Activated T-cell treated with anti-CD3 and anti-CD28 coated beads, Interleukin-2, amount 50 U/mL, for 72 hours (primary cell): ENCODE results near the gene DPYD. TPM values are rescaled to one million over a fixed set of nuclear protein-coding genes. Genes with fewer than 3 reads are reported as not detected.

ENCODE experiments used
- ATAC-seq, 2 donors: fragments of 150-1000 bp; cut with Tn5 transposase; replicated peaks in 1 of 2; 2 replicates each; pipeline ENCODE4 v1.10.0; 2021; ENCODE audit warnings: moderate library complexity in 2 of 2, mild to moderate bottlenecking in 1 of 2
- DNase-seq, 2 donors: peaks; one replicate each; pipeline ENCODE4 v3.0.0; 2021 to 2022; ENCODE audit warnings: mixed read lengths in 1 of 2
- H3K27ac Mint-ChIP-seq: one replicate; pipeline ENCODE4 v1.8.0; 2022; ENCODE audit warnings: mild to moderate bottlenecking, moderate library complexity, mixed read lengths
- H3K27me3 Mint-ChIP-seq: one replicate; pipeline ENCODE4 v1.8.0; 2022; ENCODE audit warnings: low read depth, mixed read lengths
- H3K36me3 Mint-ChIP-seq, 2 donors: one replicate each; pipeline ENCODE4 v1.8.0; 2022; ENCODE audit warnings: mixed read lengths in 2 of 2, mild to moderate bottlenecking in 1 of 2; ENCODE audit not compliant: insufficient read depth in 2 of 2
- H3K4me1 Mint-ChIP-seq: one replicate; pipeline ENCODE4 v1.8.0; 2022; ENCODE audit warnings: low read depth, mixed read lengths
- H3K4me3 Mint-ChIP-seq, 2 donors: one replicate each; pipeline ENCODE4 v1.8.0; 2022; ENCODE audit warnings: mild to moderate bottlenecking in 2 of 2, mixed read lengths in 2 of 2, moderate library complexity in 2 of 2
- H3K9me3 Mint-ChIP-seq, 2 donors: one replicate each; pipeline ENCODE4 v1.8.0; 2022; ENCODE audit warnings: mixed read lengths in 2 of 2
- total RNA-seq, 2 donors: library from RNA; stranded (reverse); gene quantifications; one replicate each; pipeline ENCODE4 v1.2.3, GENCODE V29; 2022

The DPYD gene
- total RNA-seq, 2 donors from 2014 or later = 13.4 to 18.2 TPM

- H3K9me3 Mint-ChIP-seq = no peaks in the 10 kb centered on the region
- ATAC-seq = no peak
- H3K27me3 Mint-ChIP-seq = no peaks in the 10 kb centered on the region
- H3K36me3 Mint-ChIP-seq = no peaks in the 10 kb centered on the region
- no peak for DNase-seq
- no peak overlapping the region for H3K4me3 Mint-ChIP-seq
- no peaks in the 10 kb centered on the region for H3K4me1 Mint-ChIP-seq
- H3K27ac Mint-ChIP-seq = no peak overlapping the region
Measured at GRCh38 chr1:97202481-97203380, 718.1 kb downstream of the DPYD start.

DNA sequence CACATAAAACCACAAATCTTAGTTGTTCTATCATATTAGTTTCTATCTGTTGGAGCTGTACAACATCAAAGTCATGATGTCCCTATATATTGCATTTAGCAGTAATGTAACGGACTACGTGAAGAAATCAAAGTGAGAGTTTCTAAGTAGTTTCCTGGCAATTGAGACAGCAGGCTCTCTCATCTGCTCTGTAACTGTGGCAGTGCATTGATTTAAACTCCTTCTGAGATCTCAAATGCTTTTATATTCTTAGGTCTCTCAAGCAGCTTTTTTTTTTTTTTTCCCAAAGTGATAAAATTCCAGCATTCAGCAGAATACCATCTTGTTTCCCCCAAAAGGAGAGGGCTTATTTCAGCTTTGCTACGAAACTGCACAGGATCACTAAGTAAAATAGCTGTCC, 719.2 kb downstream of the DPYD start:
- no peak for ATAC-seq
- Mint-ChIP-seq H3K4me1 (no peaks in the 10 kb centered on the region), H3K27me3 (no peaks in the 10 kb centered on the region), H3K9me3 (no peaks in the 10 kb centered on the region), H3K27ac (no peak overlapping the region), H3K36me3 (no peaks in the 10 kb centered on the region), H3K4me3 (no peak overlapping the region)
- no peak for DNase-seq

DNA sequence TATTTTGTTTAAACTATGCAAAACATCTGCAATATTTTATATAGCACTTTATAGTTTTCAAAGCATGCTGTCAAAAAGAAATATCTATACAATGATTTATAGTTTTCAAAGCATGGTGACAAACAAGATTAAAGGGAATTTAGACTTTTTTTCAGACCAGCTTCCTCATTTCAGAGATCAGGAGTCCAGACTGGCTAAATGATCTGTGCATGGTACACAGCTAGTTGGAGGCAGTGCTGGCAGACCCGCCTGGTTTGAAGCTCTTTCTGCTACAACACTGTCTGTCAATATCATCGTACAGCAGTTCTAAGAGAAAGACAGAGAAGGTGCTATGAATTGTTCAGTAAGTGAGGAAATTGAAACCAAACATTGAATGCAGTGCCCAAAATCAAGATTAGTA, 720.2 kb downstream of the DPYD start:
- no peak overlapping the region for H3K4me3 Mint-ChIP-seq
- H3K36me3 Mint-ChIP-seq = no peaks in the 10 kb centered on the region
- no peak for ATAC-seq
- no peaks in the 10 kb centered on the region for H3K9me3 Mint-ChIP-seq
- no peaks in the 10 kb centered on the region for H3K4me1 Mint-ChIP-seq
- no peak overlapping the region for H3K27ac Mint-ChIP-seq
- no peaks in the 10 kb centered on the region for H3K27me3 Mint-ChIP-seq
- DNase-seq = no peak

GRCh38 chr1:97196825-97197516, 723.9 kb downstream of the DPYD start:
- H3K4me3 Mint-ChIP-seq = no peak overlapping the region
- no peak for DNase-seq
- H3K27ac Mint-ChIP-seq = no peak overlapping the region
- no peaks in the 10 kb centered on the region for H3K27me3 Mint-ChIP-seq
- H3K36me3 Mint-ChIP-seq = no peaks in the 10 kb centered on the region
- no peak for ATAC-seq
- H3K4me1 Mint-ChIP-seq = no peaks in the 10 kb centered on the region
- no peaks in the 10 kb centered on the region for H3K9me3 Mint-ChIP-seq

DNA sequence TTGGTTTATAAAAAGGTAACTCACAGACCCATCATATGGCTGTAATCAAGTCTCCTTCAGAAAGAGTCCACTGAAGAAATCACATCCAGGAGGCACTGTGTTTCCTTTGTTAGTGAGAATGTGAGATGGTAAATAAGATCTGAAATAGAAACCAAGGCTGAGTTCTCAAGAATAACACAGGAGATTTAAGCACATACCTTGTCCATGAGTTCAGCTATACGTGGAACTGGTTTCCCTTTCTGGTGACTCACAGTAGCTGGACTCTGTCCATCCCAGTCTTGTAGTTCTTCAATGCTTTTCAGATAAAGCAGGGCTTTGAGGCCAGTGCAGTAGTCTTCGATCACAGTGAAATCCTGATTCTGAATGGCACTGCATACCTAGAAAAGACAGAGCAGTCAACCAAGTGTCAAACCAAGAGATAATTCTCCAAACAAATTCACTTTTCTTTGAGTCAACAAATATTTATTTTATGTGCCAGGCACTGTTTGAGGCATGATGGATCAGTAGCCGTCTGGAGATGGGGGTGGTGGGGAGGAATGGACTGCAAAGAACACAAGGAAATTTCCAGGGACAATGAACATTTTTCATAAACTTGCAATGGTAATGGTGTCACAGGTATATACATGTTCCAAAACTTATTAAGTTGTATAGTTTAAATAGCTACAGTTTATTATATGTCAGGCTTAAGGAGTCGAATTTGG, 727.8 kb downstream of the DPYD start:
- DNase-seq (no peak), ATAC-seq (no peak)
- no peaks in the 10 kb centered on the region for H3K4me1 Mint-ChIP-seq
- no peaks in the 10 kb centered on the region for H3K36me3 Mint-ChIP-seq
- no peaks in the 10 kb centered on the region for H3K9me3 Mint-ChIP-seq
- H3K27me3 Mint-ChIP-seq = no peaks in the 10 kb centered on the region
- H3K27ac Mint-ChIP-seq = no peak overlapping the region
- no peak overlapping the region for H3K4me3 Mint-ChIP-seq

DNA sequence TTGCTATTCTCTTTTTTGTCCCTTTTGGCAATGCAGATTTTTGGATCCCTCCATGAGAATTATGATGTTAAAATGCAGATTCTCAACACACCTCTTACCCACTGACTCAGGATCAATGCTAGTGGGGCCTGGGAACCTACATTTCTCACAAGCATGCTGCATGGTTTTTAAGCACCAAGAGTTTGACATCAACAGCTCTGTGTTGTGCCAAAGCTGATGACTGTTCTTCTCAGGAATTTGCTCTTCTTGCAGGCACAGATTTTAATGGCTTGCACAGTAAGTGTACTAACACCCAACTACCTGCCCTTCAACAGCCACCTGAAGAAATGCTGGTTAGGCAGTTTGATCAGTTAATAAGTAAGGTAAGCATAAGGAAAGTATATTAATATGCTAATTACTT, 730.5 kb downstream of the DPYD start:
- no peaks in the 10 kb centered on the region for H3K27me3 Mint-ChIP-seq
- no peak overlapping the region for H3K4me3 Mint-ChIP-seq
- no peaks in the 10 kb centered on the region for H3K9me3 Mint-ChIP-seq
- no peaks in the 10 kb centered on the region for H3K4me1 Mint-ChIP-seq
- DNase-seq = no peak
- no peak overlapping the region for H3K27ac Mint-ChIP-seq
- peaks cover 0 to 2% of the 10 kb centered on the region in 2 donors for H3K36me3 Mint-ChIP-seq
- ATAC-seq = no peak

- H3K4me1 Mint-ChIP-seq = no peaks in the 10 kb centered on the region
- DNase-seq (peak in 1 of 2 donors; percentile 1), ATAC-seq (no peak)
- H3K27ac Mint-ChIP-seq = no peak overlapping the region
- H3K4me3 Mint-ChIP-seq = no peak overlapping the region
- peaks cover 0 to 2% of the 10 kb centered on the region in 2 donors for H3K36me3 Mint-ChIP-seq
- H3K27me3 Mint-ChIP-seq = no peaks in the 10 kb centered on the region
- no peaks in the 10 kb centered on the region for H3K9me3 Mint-ChIP-seq
Measured at GRCh38 chr1:97186381-97186780, 734.5 kb downstream of the DPYD start.

GRCh38 chr1:97174039-97174704, 746.7 kb downstream of the DPYD start:
- ATAC-seq = no peak
- H3K9me3 Mint-ChIP-seq = no peaks in the 10 kb centered on the region
- no peaks in the 10 kb centered on the region for H3K27me3 Mint-ChIP-seq
- H3K4me3 Mint-ChIP-seq = no peak overlapping the region
- no peaks in the 10 kb centered on the region for H3K4me1 Mint-ChIP-seq
- no peak for DNase-seq
- no peaks in the 10 kb centered on the region for H3K36me3 Mint-ChIP-seq
- H3K27ac Mint-ChIP-seq = no peak overlapping the region

DNA sequence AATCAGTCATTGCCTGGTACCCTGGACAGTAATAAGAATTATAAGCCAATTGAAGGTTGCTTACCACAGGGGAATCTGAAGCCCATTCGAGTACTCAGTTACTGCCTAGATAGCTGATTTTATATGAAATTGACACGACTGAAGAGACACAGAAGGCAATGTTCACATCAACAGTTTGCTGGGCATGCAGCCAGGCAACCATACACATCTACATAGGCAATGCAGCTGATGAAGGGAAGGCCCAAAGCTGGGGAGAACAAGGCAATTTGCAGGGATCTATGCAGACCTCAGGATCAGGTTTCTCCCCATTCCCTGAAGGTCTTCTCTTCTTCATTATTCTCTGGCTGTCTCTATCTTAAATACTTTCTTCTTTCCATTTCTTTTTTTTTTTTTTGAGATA, 750.5 kb downstream of the DPYD start:
- no peak overlapping the region for H3K27ac Mint-ChIP-seq

DNA sequence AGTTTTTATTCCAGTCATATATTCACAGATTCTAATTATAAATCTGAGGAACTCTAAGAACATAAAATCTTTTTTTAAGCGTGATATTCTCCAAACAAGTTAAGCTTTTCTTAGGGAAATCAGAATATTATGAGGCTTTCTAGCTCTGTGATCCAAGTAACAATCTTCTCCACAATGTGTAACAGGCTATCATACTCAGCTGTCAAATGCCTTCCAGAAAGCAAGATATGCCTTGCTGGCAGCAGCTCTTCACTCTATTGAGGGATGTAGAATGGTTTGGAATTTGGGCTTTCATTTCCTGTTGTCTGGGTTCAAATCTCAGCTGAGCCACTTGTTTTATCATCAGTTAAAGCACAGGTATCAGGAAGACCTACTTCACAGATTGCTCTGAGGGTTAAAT, 752.8 kb downstream of the DPYD start:
- Mint-ChIP-seq H3K4me1 (no peaks in the 10 kb centered on the region), H3K9me3 (peaks cover 3 to 6% of the 10 kb centered on the region in 2 donors), H3K27me3 (no peaks in the 10 kb centered on the region), H3K27ac (no peak overlapping the region), H3K4me3 (no peak overlapping the region), H3K36me3 (peaks cover 3 to 6% of the 10 kb centered on the region in 2 donors)
- ATAC-seq (no peak), DNase-seq (no peak)

More for the DNA sequence above, 750.5 kb downstream of the DPYD start:
- Mint-ChIP-seq H3K4me3 (no peak overlapping the region), H3K36me3 (peaks cover 0 to under 1% of the 10 kb centered on the region in 2 donors), H3K4me1 (no peaks in the 10 kb centered on the region), H3K27me3 (no peaks in the 10 kb centered on the region), H3K9me3 (peaks cover 0 to 2% of the 10 kb centered on the region in 2 donors)
- no peak for DNase-seq
- no peak for ATAC-seq

- ATAC-seq (no peak), DNase-seq (no peak)
- H3K27ac Mint-ChIP-seq = no peak overlapping the region
- H3K4me1 Mint-ChIP-seq = no peaks in the 10 kb centered on the region
- no peak overlapping the region for H3K4me3 Mint-ChIP-seq
- peaks cover 3 to 6% of the 10 kb centered on the region in 2 donors for H3K9me3 Mint-ChIP-seq
- peaks cover 3 to 6% of the 10 kb centered on the region in 2 donors for H3K36me3 Mint-ChIP-seq
- H3K27me3 Mint-ChIP-seq = no peaks in the 10 kb centered on the region
Measured at GRCh38 chr1:97167246-97167645, 753.6 kb downstream of the DPYD start.

DNA sequence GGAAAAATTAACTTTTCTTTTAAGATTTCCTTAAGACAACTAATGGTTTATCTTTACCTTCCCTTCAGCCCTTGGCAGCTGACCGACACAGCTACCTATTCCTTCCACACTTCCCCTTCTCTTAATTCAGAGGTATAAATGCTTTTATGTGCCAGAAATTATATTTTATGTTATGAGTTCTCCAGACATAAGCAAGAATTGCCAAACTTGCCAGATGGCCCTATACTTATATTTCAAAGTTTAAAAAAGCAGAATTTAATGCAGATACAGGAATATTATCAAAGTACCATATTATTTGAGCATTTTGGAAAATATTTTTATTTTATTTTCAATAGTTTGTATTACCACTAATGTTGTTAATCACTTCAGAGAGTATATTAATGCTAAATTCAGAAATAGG, 754.2 kb downstream of the DPYD start:
- ATAC-seq = no peak
- no peaks in the 10 kb centered on the region for H3K4me1 Mint-ChIP-seq
- H3K4me3 Mint-ChIP-seq = no peak overlapping the region
- H3K36me3 Mint-ChIP-seq = peaks cover 3 to 6% of the 10 kb centered on the region in 2 donors
- H3K27me3 Mint-ChIP-seq = no peaks in the 10 kb centered on the region
- H3K27ac Mint-ChIP-seq = no peak overlapping the region
- peaks cover 3 to 6% of the 10 kb centered on the region in 2 donors for H3K9me3 Mint-ChIP-seq
- DNase-seq = no peak

- H3K27ac Mint-ChIP-seq = no peak overlapping the region
- H3K27me3 Mint-ChIP-seq = no peaks in the 10 kb centered on the region
- H3K9me3 Mint-ChIP-seq = peaks cover 3 to 6% of the 10 kb centered on the region in 2 donors
- peaks cover 3 to 6% of the 10 kb centered on the region in 2 donors for H3K36me3 Mint-ChIP-seq
- no peak overlapping the region for H3K4me3 Mint-ChIP-seq
- no peaks in the 10 kb centered on the region for H3K4me1 Mint-ChIP-seq
- no peak for DNase-seq
- no peak for ATAC-seq
Measured at GRCh38 chr1:97164276-97164639, 756.6 kb downstream of the DPYD start.
